HUES48 (cell line): ENCODE data around the gene LARP4B.

Source experiments
- H3K27ac ChIP-seq: one replicate; pipeline ENCODE4 v1.7.0; 2013; ENCODE audit warnings: low read depth, low read length, inconsistent platforms
- H3K27me3 ChIP-seq: 2 replicates; pipeline ENCODE4 v1.6.1; 2013; ENCODE audit warnings: mild to moderate bottlenecking, low read length; ENCODE audit not compliant: control insufficient read depth, insufficient read depth
- H3K36me3 ChIP-seq: 2 replicates; pipeline ENCODE4 v1.6.1; 2013; ENCODE audit warnings: low read length; ENCODE audit not compliant: control insufficient read depth, insufficient read depth
- H3K4me1 ChIP-seq: 2 replicates; pipeline ENCODE4 v1.6.1; 2013; ENCODE audit warnings: mild to moderate bottlenecking, low read length; ENCODE audit not compliant: control insufficient read depth, insufficient read depth
- H3K4me3 ChIP-seq: 2 replicates; pipeline ENCODE4 v1.5.1; 2013; ENCODE audit warnings: mild to moderate bottlenecking, low read depth, low read length
- H3K9ac ChIP-seq: 2 replicates; pipeline ENCODE4 v1.6.1; 2013; ENCODE audit warnings: mild to moderate bottlenecking, low read depth, low read length, moderate library complexity
- H3K9me3 ChIP-seq: 2 replicates; pipeline ENCODE4 v1.6.1; 2013; ENCODE audit warnings: low read length; ENCODE audit not compliant: control insufficient read depth, insufficient read depth

Gene LARP4B

DNA sequence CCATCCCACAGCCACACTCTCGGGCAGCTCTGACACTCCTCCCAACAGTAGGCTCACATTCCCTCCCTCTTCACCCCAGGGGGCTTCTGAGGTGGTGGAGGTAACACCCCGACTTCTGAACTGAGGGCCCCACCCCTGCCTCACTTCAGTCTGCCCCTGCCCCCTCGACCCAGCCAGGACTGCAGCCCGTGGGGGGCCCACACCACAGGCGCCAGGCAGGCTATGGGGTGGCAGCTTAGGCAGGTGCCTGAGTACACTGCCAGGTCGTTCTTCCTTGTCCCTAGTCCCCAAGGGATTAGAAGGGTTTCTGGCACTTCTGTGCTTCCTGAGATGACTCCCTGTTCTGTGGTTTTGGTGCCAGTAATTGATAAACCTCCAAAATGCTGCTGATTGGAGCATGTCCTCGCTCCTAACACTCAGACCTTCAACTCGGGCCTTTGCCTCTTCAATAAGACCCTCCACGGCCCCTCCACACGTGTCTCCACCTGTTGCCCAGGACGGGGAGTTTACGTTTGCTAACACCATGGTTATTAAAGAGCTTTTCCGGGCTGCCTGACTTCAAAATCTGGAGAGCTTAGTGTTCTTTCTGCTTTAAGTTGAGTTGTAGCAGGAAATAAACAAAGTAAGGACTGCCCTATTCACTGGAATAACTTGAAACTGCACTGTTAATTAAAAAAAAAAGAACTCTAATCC is 23.8 kb upstream of the LARP4B start:
- no peak overlapping the region for H3K27ac ChIP-seq
- H3K4me3 ChIP-seq, result no peak overlapping the region
- no peaks in the 10 kb centered on the region for H3K9me3 ChIP-seq
- H3K27me3 ChIP-seq, result no peaks in the 10 kb centered on the region
- H3K36me3 ChIP-seq, result no peaks in the 10 kb centered on the region
- no peaks in the 10 kb centered on the region for H3K4me1 ChIP-seq
- no peak overlapping the region for H3K9ac ChIP-seq

- H3K27me3 ChIP-seq, result no peaks in the 10 kb centered on the region
- H3K9me3 ChIP-seq, result no peaks in the 10 kb centered on the region
- no peak overlapping the region for H3K9ac ChIP-seq
- no peak overlapping the region for H3K4me3 ChIP-seq
- no peaks in the 10 kb centered on the region for H3K4me1 ChIP-seq
- H3K27ac ChIP-seq, result no peak overlapping the region
- no peaks in the 10 kb centered on the region for H3K36me3 ChIP-seq
Measured at GRCh38 chr10:954396-954795, 22.9 kb upstream of the LARP4B start.

DNA sequence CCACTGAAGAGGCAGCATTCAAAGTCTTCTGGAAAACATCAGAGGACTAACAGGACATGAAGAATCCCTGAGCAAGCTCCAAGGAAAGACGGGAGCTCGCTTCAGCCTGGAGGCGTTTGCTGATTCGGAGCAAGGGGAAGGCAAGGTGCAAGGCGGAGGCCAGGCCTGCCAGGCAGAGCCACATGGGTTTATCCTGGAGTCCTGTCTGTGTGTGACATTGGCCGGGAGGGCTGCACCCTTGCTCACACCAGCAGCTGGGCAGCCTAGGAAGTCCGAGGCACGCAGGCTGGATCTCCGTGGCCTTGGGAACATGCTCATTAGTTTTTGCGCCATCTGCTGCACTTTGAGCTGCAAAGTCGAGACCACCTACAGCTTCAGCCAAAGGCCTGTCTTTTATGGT is 22.3 kb upstream of the LARP4B start:
- no peaks in the 10 kb centered on the region for H3K27me3 ChIP-seq
- no peaks in the 10 kb centered on the region for H3K4me1 ChIP-seq

GRCh38 chr10:949446-949845 is 17.9 kb upstream of the LARP4B start:
- Histone ChIP-seq H3K4me3 (no peak overlapping the region), H3K27me3 (no peaks in the 10 kb centered on the region)

More for the DNA sequence above, 22.3 kb upstream of the LARP4B start:
- H3K36me3 ChIP-seq, result no peaks in the 10 kb centered on the region
- H3K27ac ChIP-seq, result no peak overlapping the region
- no peak overlapping the region for H3K4me3 ChIP-seq
- no peak overlapping the region for H3K9ac ChIP-seq
- H3K9me3 ChIP-seq, result no peaks in the 10 kb centered on the region

DNA sequence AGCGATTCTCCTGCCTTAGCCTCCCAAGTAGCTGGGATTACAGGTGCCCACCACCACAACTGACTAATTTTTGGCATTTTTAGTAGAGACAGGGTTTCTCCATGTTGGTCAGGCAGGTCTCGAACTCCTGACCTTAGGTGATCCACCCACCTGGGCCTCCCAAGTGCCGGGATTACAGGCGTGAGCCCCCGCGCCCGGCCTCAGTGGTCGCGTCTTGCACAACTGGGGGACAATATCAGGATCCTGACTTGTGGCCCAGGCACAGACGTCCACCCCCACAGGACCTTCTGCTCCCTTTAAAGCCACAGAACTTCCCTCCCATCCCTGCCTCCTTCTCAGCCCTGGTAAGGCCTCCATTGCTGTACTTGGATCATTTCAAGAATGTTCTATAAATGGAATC is 16.8 kb upstream of the LARP4B start:
- no peaks in the 10 kb centered on the region for H3K27me3 ChIP-seq
- no peaks in the 10 kb centered on the region for H3K4me1 ChIP-seq
- no peak overlapping the region for H3K27ac ChIP-seq
- H3K36me3 ChIP-seq, result no peaks in the 10 kb centered on the region
- H3K9ac ChIP-seq, result no peak overlapping the region
- no peaks in the 10 kb centered on the region for H3K9me3 ChIP-seq
- H3K4me3 ChIP-seq, result no peak overlapping the region

More at GRCh38 chr10:949446-949845, 17.9 kb upstream of the LARP4B start:
- Histone ChIP-seq H3K4me1 (no peaks in the 10 kb centered on the region), H3K36me3 (no peaks in the 10 kb centered on the region), H3K27ac (no peak overlapping the region), H3K9me3 (no peaks in the 10 kb centered on the region), H3K9ac (no peak overlapping the region)

GRCh38 chr10:947881-948280 is 16.4 kb upstream of the LARP4B start:
- no peaks in the 10 kb centered on the region for H3K4me1 ChIP-seq
- no peak overlapping the region for H3K4me3 ChIP-seq
- H3K9me3 ChIP-seq, result no peaks in the 10 kb centered on the region
- no peaks in the 10 kb centered on the region for H3K36me3 ChIP-seq
- H3K27me3 ChIP-seq, result no peaks in the 10 kb centered on the region
- no peak overlapping the region for H3K27ac ChIP-seq
- H3K9ac ChIP-seq, result no peak overlapping the region

GRCh38 chr10:947051-947450 is 15.5 kb upstream of the LARP4B start:
- H3K4me1 ChIP-seq, result no peaks in the 10 kb centered on the region
- H3K9me3 ChIP-seq, result no peaks in the 10 kb centered on the region
- no peaks in the 10 kb centered on the region for H3K36me3 ChIP-seq
- no peak overlapping the region for H3K27ac ChIP-seq
- no peaks in the 10 kb centered on the region for H3K27me3 ChIP-seq
- no peak overlapping the region for H3K4me3 ChIP-seq
- no peak overlapping the region for H3K9ac ChIP-seq

DNA sequence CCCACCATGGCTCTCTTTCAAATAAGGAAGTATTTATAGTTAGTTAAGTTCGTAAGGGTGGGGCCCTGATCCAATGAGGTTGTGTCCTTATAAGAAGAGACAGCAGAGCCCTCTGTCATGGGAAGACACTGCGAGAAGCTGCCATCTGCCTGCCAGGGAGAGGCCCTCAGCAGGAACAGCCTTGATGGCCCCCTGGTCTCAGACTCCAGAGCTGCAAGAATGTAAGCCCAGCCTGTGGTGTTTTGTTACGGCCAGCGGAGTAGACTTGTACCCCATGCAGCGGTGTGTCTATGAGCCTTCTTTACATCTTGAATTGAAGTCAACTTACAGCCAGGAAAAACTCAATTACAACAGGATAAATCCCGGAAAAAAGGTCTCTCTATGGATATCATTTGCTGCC is 14.3 kb upstream of the LARP4B start:
- no peak overlapping the region for H3K4me3 ChIP-seq
- H3K9ac ChIP-seq, result no peak overlapping the region
- H3K27me3 ChIP-seq, result no peaks in the 10 kb centered on the region
- H3K36me3 ChIP-seq, result no peaks in the 10 kb centered on the region
- H3K4me1 ChIP-seq, result no peaks in the 10 kb centered on the region
- H3K27ac ChIP-seq, result no peak overlapping the region
- H3K9me3 ChIP-seq, result no peaks in the 10 kb centered on the region

DNA sequence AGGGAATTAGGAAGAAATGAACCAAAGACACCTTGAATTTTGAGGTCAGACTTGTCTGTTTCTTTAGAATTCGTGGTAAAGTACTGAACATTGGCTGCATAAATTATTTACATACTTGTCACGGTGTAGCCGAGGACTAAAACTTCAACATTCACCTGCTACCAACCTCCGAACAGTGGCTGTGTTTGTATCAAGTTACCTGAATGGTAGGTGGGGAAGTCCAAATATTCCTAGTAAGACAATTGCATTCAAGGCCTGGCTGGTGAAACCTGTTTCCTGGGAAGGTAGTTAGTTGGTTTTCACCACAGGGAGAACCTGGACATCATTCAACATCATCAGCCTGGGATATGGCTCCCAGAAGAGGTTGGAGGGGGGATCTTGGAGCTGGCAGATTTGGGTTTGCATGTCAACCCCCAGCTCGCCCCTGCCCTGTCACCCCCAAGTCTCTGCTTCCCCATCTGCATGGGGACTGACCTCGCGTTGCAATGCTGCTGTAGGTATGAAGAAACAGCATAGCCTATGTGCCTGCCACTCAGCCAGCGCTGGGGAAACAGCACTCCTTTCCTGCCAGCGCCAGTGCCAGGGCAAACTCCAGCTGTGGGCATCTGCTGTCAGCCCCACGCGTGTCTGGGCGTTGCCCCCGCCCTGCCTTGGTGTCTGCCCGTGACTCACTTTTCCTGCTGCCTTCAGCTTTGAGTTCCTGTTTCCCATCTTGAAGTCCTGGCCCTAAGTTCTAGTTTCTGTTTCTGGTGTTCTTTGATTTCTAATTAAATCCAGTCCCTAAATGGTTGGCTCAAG is 12.7 kb upstream of the LARP4B start:
- no peaks in the 10 kb centered on the region for H3K27me3 ChIP-seq
- no peaks in the 10 kb centered on the region for H3K4me1 ChIP-seq
- H3K27ac ChIP-seq, result no peak overlapping the region
- H3K4me3 ChIP-seq, result no peak overlapping the region
- no peak overlapping the region for H3K9ac ChIP-seq
- no peaks in the 10 kb centered on the region for H3K9me3 ChIP-seq
- H3K36me3 ChIP-seq, result no peaks in the 10 kb centered on the region

DNA sequence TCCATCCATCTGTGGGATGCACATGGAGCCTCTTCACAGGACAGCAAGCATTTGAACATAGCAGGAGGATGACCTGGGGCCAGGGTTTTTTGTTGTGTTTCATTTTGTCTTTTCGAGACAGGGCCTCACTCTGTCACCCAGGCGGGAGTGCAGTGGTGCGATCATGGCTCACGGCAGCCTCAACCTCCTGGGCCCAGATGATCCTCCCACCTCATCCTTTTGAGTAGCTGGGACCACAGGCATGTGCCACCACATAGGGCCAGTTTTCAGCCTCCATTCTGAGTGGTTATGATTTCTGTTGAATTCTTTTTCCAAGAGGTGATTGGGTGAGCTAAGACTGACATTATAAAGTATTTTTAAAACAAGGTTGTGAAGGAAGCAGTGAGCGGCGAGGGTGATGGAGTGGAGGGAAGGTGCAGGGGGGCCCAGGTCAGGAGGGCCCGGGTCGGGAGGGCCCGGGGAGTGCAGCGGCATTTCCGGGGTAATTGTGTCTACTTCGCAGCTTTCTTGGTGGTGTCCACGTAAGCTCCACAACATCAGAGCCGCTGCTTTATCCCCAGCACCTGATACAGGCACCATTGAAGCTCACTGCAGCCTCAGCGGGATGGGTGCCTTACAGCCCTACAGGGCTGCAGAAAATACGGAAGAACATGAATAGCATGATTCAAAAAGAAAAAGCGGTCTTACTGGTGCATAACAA is 12.0 kb upstream of the LARP4B start:
- Histone ChIP-seq H3K36me3 (no peaks in the 10 kb centered on the region), H3K27me3 (no peaks in the 10 kb centered on the region), H3K4me1 (no peaks in the 10 kb centered on the region), H3K9me3 (no peaks in the 10 kb centered on the region), H3K9ac (no peak overlapping the region), H3K4me3 (no peak overlapping the region), H3K27ac (no peak overlapping the region)
